ENCODE measurements around the gene SLC34A1. TPM values are rescaled to one million over a fixed set of nuclear protein-coding genes. Genes with fewer than 3 reads are reported as not detected.
"Not testable (repeated sequence)": the region's sequence is repeated elsewhere in the genome, so short reads cannot be mapped to it uniquely, and the experiment has no call there.

Gene SLC34A1
- total RNA-seq, 5 donors from 2014 or later (not counting 1 experiment from before 2014, with no cell fraction given), result 0.13 to 0.18 (median 0.16) TPM; not detected in 2

- CTCF ChIA-PET, result interaction anchor here in 1 of 2 donors (0.6 kb wide), 1 partner anchor 160 kb away, joined by 3 read pairs; no protein-coding TSS in a partner anchor
- no peak for ATAC-seq (replicated peaks in 1 of 4)
- no peak overlapping the region for H3K27ac Mint-ChIP-seq
Measured at GRCh38 chr5:177338251-177339106, 45.8 kb upstream of the SLC34A1 start.

GRCh38 chr5:177339107-177339638, 45.1 kb upstream of the SLC34A1 start:
- Mint-ChIP-seq H3K4me3 (no peak overlapping the region), H3K27ac (peak overlapping the region in 1 of 2 donors; percentile 63), H3K27me3 (no peaks in the 10 kb centered on the region), H3K36me3 (peaks cover 46% of the 10 kb centered on the region), H3K9me3 (peaks cover 0 to 7% (median 0%) of the 10 kb centered on the region in 3 donors), H3K4me1 (peaks cover 17 to 25% (median 23%) of the 10 kb centered on the region in 3 donors)
- CTCF ChIA-PET, result interaction anchor here in 1 of 2 donors (0.6 kb wide), 1 partner anchor 159 kb away, joined by 3 read pairs; no protein-coding TSS in a partner anchor
- no peak for ATAC-seq (replicated peaks in 1 of 4)
- peak in 1 of 35 experiments; percentile 17 for DNase-seq
- H3K4me3 ChIP-seq (ENCODE audit: control insufficient read depth in 1 of 2, extremely low read depth in 1 of 2, low read length in 1 of 2), result no peak overlapping the region
- no peaks in the 10 kb centered on the region for H3K27me3 ChIP-seq (replicated peaks in 1 of 2; ENCODE audit: control insufficient read depth in 2 of 2, extremely low read depth in 1 of 2, insufficient read depth in 2 of 2, low read length in 1 of 2)
- POLR2A ChIA-PET, result no interaction called here
- 77% methylated on average over 9 of the region's 11 CpGs for WGBS (ENCODE audit: insufficient coverage)
- peaks cover 0 to 15% of the 10 kb centered on the region in 2 experiments for H3K4me1 ChIP-seq (ENCODE audit: control insufficient read depth in 1 of 2, extremely low read depth in 1 of 2, insufficient read depth in 2 of 2, low read length in 2 of 2)
- H3K27ac ChIP-seq (ENCODE audit: low read length), result peak overlapping the region; percentile 21
- H3K36me3 ChIP-seq (ENCODE audit: control insufficient read depth in 2 of 2, extremely low read depth in 1 of 2, insufficient read depth in 1 of 2, low read length in 1 of 2), result peaks cover 24 to 72% of the 10 kb centered on the region in 2 donors
- no peaks in the 10 kb centered on the region for H3K9me3 ChIP-seq

More at GRCh38 chr5:177338251-177339106, 45.8 kb upstream of the SLC34A1 start:
- H3K9me3 ChIP-seq, result no peaks in the 10 kb centered on the region
- H3K27me3 ChIP-seq (replicated peaks in 1 of 2; ENCODE audit: control insufficient read depth in 2 of 2, extremely low read depth in 1 of 2, insufficient read depth in 2 of 2, low read length in 1 of 2), result no peaks in the 10 kb centered on the region
- WGBS (ENCODE audit: insufficient coverage), result 95% methylated on average over 9 of the region's 22 CpGs
- Mint-ChIP-seq H3K9me3 (peaks cover 0 to 7% (median 0%) of the 10 kb centered on the region in 3 donors), H3K4me3 (no peak overlapping the region), H3K27me3 (no peaks in the 10 kb centered on the region), H3K36me3 (peaks cover 49% of the 10 kb centered on the region), H3K4me1 (peaks cover 13 to 23% (median 23%) of the 10 kb centered on the region in 3 donors)
- peaks cover 24 to 77% of the 10 kb centered on the region in 2 donors for H3K36me3 ChIP-seq (ENCODE audit: control insufficient read depth in 2 of 2, extremely low read depth in 1 of 2, insufficient read depth in 1 of 2, low read length in 1 of 2)
- POLR2A ChIA-PET, result interaction anchor here in 1 of 2 donors (0.5 kb wide), 1 partner anchor 18 kb away, joined by 3 read pairs; no protein-coding TSS in a partner anchor
- DNase-seq, result no peak
- H3K27ac ChIP-seq (ENCODE audit: low read length), result peak overlapping the region; percentile 21
- peaks cover 0 to 15% of the 10 kb centered on the region in 2 experiments for H3K4me1 ChIP-seq (ENCODE audit: control insufficient read depth in 1 of 2, extremely low read depth in 1 of 2, insufficient read depth in 2 of 2, low read length in 2 of 2)
- H3K4me3 ChIP-seq (ENCODE audit: control insufficient read depth in 1 of 2, extremely low read depth in 1 of 2, low read length in 1 of 2), result no peak overlapping the region

GRCh38 chr5:177343000-177343399, 41.2 kb upstream of the SLC34A1 start:
- H3K4me3 Mint-ChIP-seq; H3K27ac Mint-ChIP-seq; H3K9me3 Mint-ChIP-seq; ATAC-seq (replicated peaks in 1 of 4); H3K4me3 ChIP-seq (ENCODE audit: control insufficient read depth in 1 of 2, extremely low read depth in 1 of 2, low read length in 1 of 2); CTCF ChIA-PET; POLR2A ChIA-PET; DNase-seq; H3K27me3 Mint-ChIP-seq; H3K27ac ChIP-seq (ENCODE audit: low read length); H3K9me3 ChIP-seq; H3K27me3 ChIP-seq (replicated peaks in 1 of 2; ENCODE audit: control insufficient read depth in 2 of 2, extremely low read depth in 1 of 2, insufficient read depth in 2 of 2, low read length in 1 of 2): not testable (repeated sequence)
- H3K4me1 ChIP-seq (ENCODE audit: control insufficient read depth in 1 of 2, extremely low read depth in 1 of 2, insufficient read depth in 2 of 2, low read length in 2 of 2), result peaks cover 2 to 26% of the 10 kb centered on the region in 2 experiments
- 100% methylated on average over 6 of the region's 14 CpGs for WGBS (ENCODE audit: insufficient coverage)
- Mint-ChIP-seq H3K36me3 (peaks cover 32% of the 10 kb centered on the region), H3K4me1 (peaks cover 29 to 46% (median 44%) of the 10 kb centered on the region in 3 donors)
- H3K36me3 ChIP-seq (ENCODE audit: control insufficient read depth in 2 of 2, extremely low read depth in 1 of 2, insufficient read depth in 1 of 2, low read length in 1 of 2), result peaks cover 8 to 56% of the 10 kb centered on the region in 2 donors

GRCh38 chr5:177343777-177344176, 40.5 kb upstream of the SLC34A1 start:
- peaks cover 0 to 7% (median 0%) of the 10 kb centered on the region in 3 donors for H3K9me3 Mint-ChIP-seq
- H3K4me3 ChIP-seq (ENCODE audit: control insufficient read depth in 1 of 2, extremely low read depth in 1 of 2, low read length in 1 of 2), result no peak overlapping the region
- ATAC-seq (replicated peaks in 1 of 4) (no peak), DNase-seq (no peak)
- H3K27ac ChIP-seq (ENCODE audit: low read length), result no peak overlapping the region
- peaks cover 32% of the 10 kb centered on the region for H3K36me3 Mint-ChIP-seq
- CTCF ChIA-PET, result interaction anchor here in 1 of 2 donors (0.6 to 0.7 kb wide), 2 partner anchors 18 to 40 kb away, joined by 3 to 7 read pairs; partner anchors contain the start of genes PRELID1 and RAB24
- no peaks in the 10 kb centered on the region for H3K9me3 ChIP-seq
- no peak overlapping the region for H3K27ac Mint-ChIP-seq
- no peaks in the 10 kb centered on the region for H3K27me3 Mint-ChIP-seq
- 94% methylated on average over 3 of the region's 6 CpGs for WGBS (ENCODE audit: insufficient coverage)
- peaks cover 29 to 47% (median 45%) of the 10 kb centered on the region in 3 donors for H3K4me1 Mint-ChIP-seq
- no peak overlapping the region for H3K4me3 Mint-ChIP-seq
- H3K4me1 ChIP-seq (ENCODE audit: control insufficient read depth in 1 of 2, extremely low read depth in 1 of 2, insufficient read depth in 2 of 2, low read length in 2 of 2), result peaks cover 2 to 25% of the 10 kb centered on the region in 2 experiments
- peaks cover 5 to 50% of the 10 kb centered on the region in 2 donors for H3K36me3 ChIP-seq (ENCODE audit: control insufficient read depth in 2 of 2, extremely low read depth in 1 of 2, insufficient read depth in 1 of 2, low read length in 1 of 2)
- H3K27me3 ChIP-seq (replicated peaks in 1 of 2; ENCODE audit: control insufficient read depth in 2 of 2, extremely low read depth in 1 of 2, insufficient read depth in 2 of 2, low read length in 1 of 2), result no peaks in the 10 kb centered on the region
- POLR2A ChIA-PET, result no interaction called here

GRCh38 chr5:177344891-177345290, 39.3 kb upstream of the SLC34A1 start:
- no peak for DNase-seq
- peaks cover 0 to 2% (median 0%) of the 10 kb centered on the region in 3 donors for H3K9me3 Mint-ChIP-seq
- Histone ChIP-seq H3K9me3 (no peaks in the 10 kb centered on the region), H3K27me3 (replicated peaks in 1 of 2; ENCODE audit: control insufficient read depth in 2 of 2, extremely low read depth in 1 of 2, insufficient read depth in 2 of 2, low read length in 1 of 2) (no peaks in the 10 kb centered on the region), H3K4me1 (ENCODE audit: control insufficient read depth in 1 of 2, extremely low read depth in 1 of 2, insufficient read depth in 2 of 2, low read length in 2 of 2) (peaks cover 4 to 28% of the 10 kb centered on the region in 2 experiments), H3K4me3 (ENCODE audit: control insufficient read depth in 1 of 2, extremely low read depth in 1 of 2, low read length in 1 of 2) (no peak overlapping the region), H3K36me3 (ENCODE audit: control insufficient read depth in 2 of 2, extremely low read depth in 1 of 2, insufficient read depth in 1 of 2, low read length in 1 of 2) (peaks cover 4 to 51% of the 10 kb centered on the region in 2 donors), H3K27ac (ENCODE audit: low read length) (no peak overlapping the region)
- peaks cover 34% of the 10 kb centered on the region for H3K36me3 Mint-ChIP-seq
- ChIA-PET CTCF (interaction anchor here in 1 of 2 donors (0.6 kb wide), 1 partner anchor 189 kb away, joined by 3 read pairs; no protein-coding TSS in a partner anchor), POLR2A (no interaction called here)
- no peak for ATAC-seq (replicated peaks in 1 of 4)
- H3K4me1 Mint-ChIP-seq, result peaks cover 33 to 48% (median 45%) of the 10 kb centered on the region in 3 donors
- H3K4me3 Mint-ChIP-seq, result no peak overlapping the region
- H3K27me3 Mint-ChIP-seq, result no peaks in the 10 kb centered on the region
- WGBS (ENCODE audit: insufficient coverage), result no CpG with 5 or more reads among the region's 6 CpGs
- H3K27ac Mint-ChIP-seq, result no peak overlapping the region

GRCh38 chr5:177346820-177347219, 37.4 kb upstream of the SLC34A1 start:
- Histone ChIP-seq H3K27me3 (replicated peaks in 1 of 2; ENCODE audit: control insufficient read depth in 2 of 2, extremely low read depth in 1 of 2, insufficient read depth in 2 of 2, low read length in 1 of 2) (no peaks in the 10 kb centered on the region), H3K36me3 (ENCODE audit: control insufficient read depth in 2 of 2, extremely low read depth in 1 of 2, insufficient read depth in 1 of 2, low read length in 1 of 2) (peaks cover 5 to 48% of the 10 kb centered on the region in 2 donors), H3K4me3 (ENCODE audit: control insufficient read depth in 1 of 2, extremely low read depth in 1 of 2, low read length in 1 of 2) (no peak overlapping the region), H3K4me1 (ENCODE audit: control insufficient read depth in 1 of 2, extremely low read depth in 1 of 2, insufficient read depth in 2 of 2, low read length in 2 of 2) (peaks cover 18 to 43% of the 10 kb centered on the region in 2 experiments), H3K9me3 (no peaks in the 10 kb centered on the region), H3K27ac (ENCODE audit: low read length) (no peak overlapping the region)
- 100% methylated on average over 3 of the region's 4 CpGs for WGBS (ENCODE audit: insufficient coverage)
- Mint-ChIP-seq H3K27me3 (no peaks in the 10 kb centered on the region), H3K27ac (no peak overlapping the region), H3K9me3 (no peaks in the 10 kb centered on the region), H3K36me3 (peaks cover 26% of the 10 kb centered on the region), H3K4me3 (no peak overlapping the region), H3K4me1 (peaks cover 46 to 55% (median 55%) of the 10 kb centered on the region in 3 donors)
- ATAC-seq (replicated peaks in 1 of 4), result no peak
- POLR2A ChIA-PET, result interaction anchor here in 1 of 2 donors (0.8 kb wide), 1 partner anchor 10 kb away, joined by 4 read pairs; no protein-coding TSS in a partner anchor
- CTCF ChIA-PET, result interaction anchor here (0.6 to 0.7 kb wide), 3 partner anchors 34 to 267 kb away, joined by 3 to 4 read pairs (median 4); no protein-coding TSS in a partner anchor
- no peak for DNase-seq

Measured in T-cell (primary cell).